CD4-positive, alpha-beta T cell (primary cell): ENCODE data around the gene FAM156A. TPM values are rescaled to one million over a fixed set of nuclear protein-coding genes. Genes with fewer than 3 reads are reported as not detected.
"Not testable (repeated sequence)": the region's sequence is repeated elsewhere in the genome, so short reads cannot be mapped to it uniquely, and the experiment has no call there.

Experiments used
- ATAC-seq: fragments of 200-7000 bp; cut with Tn5 transposase; one replicate; pipeline ENCODE4 v1.10.0; 2022; ENCODE audit warnings: mild to moderate bottlenecking; ENCODE audit not compliant: poor library complexity
- CTCF ChIA-PET: fragments of 350-600 bp; sonication (Branson Sonifier 250); formaldehyde crosslinking; loops from one replicate; lab custom pipeline; 2021; ENCODE audit warnings: antibody characterized with exemption, inconsistent platforms; lab: Charles Lee
- POLR2A ChIA-PET: fragments of 350-600 bp; sonication (Branson Sonifier 250); formaldehyde crosslinking; loops from one replicate; lab custom pipeline; 2021; ENCODE audit warnings: antibody characterized with exemption, inconsistent platforms; lab: Charles Lee
- DNase-seq, 14 experiments: peaks; one replicate each; pipeline ENCODE4 v3.0.0-alpha.2; 2013 to 2020; ENCODE audit warnings: mixed read lengths in 2 of 14
- H3K27ac ChIP-seq, 2 donors: one replicate each; pipeline versions ENCODE4 v1.5.1 to v1.7.0; 2013; ENCODE audit warnings: low read length in 2 of 2, low read depth in 1 of 2, mild to moderate bottlenecking in 1 of 2
- H3K27me3 ChIP-seq, 2 experiments: 1 replicate in 1 of 2; 2 replicates in 1 of 2; pipeline versions ENCODE4 v1.6.1 to v1.7.0; 2013; ENCODE audit warnings: low read length in 2 of 2, control low read depth in 1 of 2, mild to moderate bottlenecking in 1 of 2, moderate library complexity in 1 of 2; ENCODE audit not compliant: insufficient read depth in 2 of 2, control insufficient read depth in 1 of 2
- H3K36me3 ChIP-seq: one replicate; pipeline ENCODE4 v1.6.1; 2013; ENCODE audit warnings: low read length, control low read depth; ENCODE audit not compliant: insufficient read depth
- H3K4me1 ChIP-seq: one replicate; pipeline ENCODE4 v1.6.1; 2013; ENCODE audit warnings: low read length, control low read depth; ENCODE audit not compliant: insufficient read depth
- H3K4me3 ChIP-seq: one replicate; pipeline ENCODE4 v1.5.1; 2013; ENCODE audit warnings: mild to moderate bottlenecking, low read length, moderate library complexity
- H3K9me3 ChIP-seq, 2 experiments: 1 replicate in 1 of 2; 2 replicates in 1 of 2; pipeline versions ENCODE4 v1.6.1 to v1.7.0; 2013; ENCODE audit warnings: low read length in 2 of 2, mild to moderate bottlenecking in 2 of 2, control low read depth in 1 of 2, moderate library complexity in 1 of 2; ENCODE audit not compliant: control insufficient read depth in 1 of 2, insufficient read depth in 1 of 2
- H3K27ac Mint-ChIP-seq: one replicate; pipeline ENCODE4 v1.8.0; 2020; ENCODE audit warnings: mixed read lengths
- H3K27me3 Mint-ChIP-seq: one replicate; pipeline ENCODE4 v1.8.0; 2021; ENCODE audit warnings: mixed read lengths
- H3K36me3 Mint-ChIP-seq: one replicate; pipeline ENCODE4 v1.8.0; 2021; ENCODE audit warnings: low read depth, mixed read lengths
- H3K4me1 Mint-ChIP-seq: one replicate; pipeline ENCODE4 v1.8.0; 2021; ENCODE audit warnings: low read depth, mixed read lengths
- H3K4me3 Mint-ChIP-seq: one replicate; pipeline ENCODE4 v1.8.0; 2020; ENCODE audit warnings: mild to moderate bottlenecking, mixed read lengths
- H3K9me3 Mint-ChIP-seq: one replicate; pipeline ENCODE4 v1.8.0; 2020; ENCODE audit warnings: mixed read lengths
- intact Hi-C, 2 experiments: fragments of 100-400 bp; cut with DNase I in 1 of 2; cut with micrococcal nuclease in 1 of 2; formaldehyde crosslinking; loops; one replicate each; pipeline versions ENCODE4 v1.15.1 to v1.9.0; 2023 to 2025; cut with DNase I, micrococcal nuclease
- total RNA-seq, 174 experiments: library from RNA in 2 of 174; stranded (reverse) in 2 of 174; gene quantifications; one replicate each; pipeline ENCODE4 v1.2.3 and lab custom pipeline; 2021 to 2026
- TF ChIP-seq, protein P1 (sequence below): fragments of 200-600 bp; IDR thresholded peaks from one replicate; pipeline ENCODE4 v1.8.0; 2022; ENCODE audit warnings: antibody characterized with exemption, mild to moderate bottlenecking

FAM156A gene
- total RNA-seq, 2 experiments from 2014 or later: 16.0 TPM

DNA sequence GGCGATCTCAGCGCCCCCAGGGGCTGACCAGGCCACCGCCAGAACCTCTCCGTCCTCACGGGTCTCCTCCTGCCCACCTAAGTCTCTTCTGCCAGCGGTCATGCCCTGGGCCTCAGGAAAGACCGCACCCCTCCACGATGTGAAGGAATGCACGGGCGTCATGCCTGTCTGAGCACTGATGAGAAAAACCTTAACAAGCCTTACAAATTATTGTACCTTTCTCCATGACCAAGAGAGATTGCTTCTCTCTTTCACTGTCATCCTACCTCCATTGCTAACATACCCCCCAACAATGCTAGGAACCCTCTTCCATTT is 22.9 kb downstream of the FAM156A start:
- Histone ChIP-seq H3K27ac (peak overlapping the region; percentile 86 to 96), H3K4me1 (peaks cover 12% of the 10 kb centered on the region), H3K4me3 (peak overlapping the region; percentile 69)
- peak overlapping the region; percentile 99 for H3K27ac Mint-ChIP-seq
- H3K9me3 ChIP-seq, H3K4me1 Mint-ChIP-seq, DNase-seq, H3K9me3 Mint-ChIP-seq, H3K27me3 ChIP-seq, H3K36me3 ChIP-seq, H3K27me3 Mint-ChIP-seq, intact Hi-C loops: not testable (repeated sequence)
- ChIA-PET CTCF (interaction anchor here (0.7 to 1.0 kb wide), 4 partner anchors 10 to 55 kb away, joined by 3 to 6 read pairs (median 4); no protein-coding TSS in a partner anchor), POLR2A (interaction anchor here (0.7 to 1.1 kb wide), 5 partner anchors 12 to 1704 kb away, joined by 3 to 9 read pairs (median 3); partner anchors contain the start of gene KDM5C)
- H3K36me3 Mint-ChIP-seq: peaks cover 15% of the 10 kb centered on the region
- H3K4me3 Mint-ChIP-seq: peak overlapping the region; percentile 94
- peak; percentile 11 for ATAC-seq

DNA sequence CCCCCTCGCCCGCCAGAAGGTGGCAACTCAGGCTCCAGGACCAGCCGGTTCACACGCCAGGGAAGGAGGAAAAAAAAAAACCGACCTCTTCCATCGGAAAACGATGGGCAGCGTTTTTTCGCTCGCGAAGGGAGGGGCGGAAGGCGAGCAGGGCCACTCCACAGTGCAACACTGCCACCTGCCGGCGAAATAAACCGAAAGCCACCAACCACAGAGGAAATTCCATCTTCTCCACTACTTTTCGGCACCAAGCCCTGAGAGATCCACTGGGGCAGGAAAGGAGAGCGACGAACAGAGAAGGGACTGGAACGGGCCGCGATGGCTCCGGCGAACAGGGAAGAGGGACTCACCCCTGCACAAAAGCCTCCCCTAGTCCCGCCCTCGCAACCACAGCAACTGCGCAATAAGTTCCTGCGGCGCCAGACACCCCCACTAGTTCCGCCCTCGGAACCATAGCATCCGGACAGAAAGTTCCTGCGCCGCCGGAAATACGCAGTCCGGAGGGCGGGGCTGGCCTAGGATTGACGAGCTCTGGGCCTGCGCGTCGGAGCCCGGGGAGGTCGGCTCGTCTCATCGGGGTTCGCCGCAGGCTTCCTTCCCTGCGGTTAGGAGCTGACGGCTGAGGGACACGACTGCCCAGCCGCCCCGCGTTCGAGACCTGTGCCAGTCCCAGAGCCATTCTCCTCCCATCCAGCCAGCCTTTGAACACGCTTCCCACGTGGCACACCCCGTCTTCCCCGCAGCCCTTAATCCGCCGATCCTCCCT is 23.4 kb downstream of the FAM156A start:
- Mint-ChIP-seq H3K27ac (peak overlapping the region; percentile 99), H3K9me3 (no peaks in the 10 kb centered on the region), H3K4me1 (peaks cover 9% of the 10 kb centered on the region), H3K27me3 (peaks cover 7% of the 10 kb centered on the region), H3K36me3 (peaks cover 15% of the 10 kb centered on the region), H3K4me3 (peak overlapping the region; percentile 94)
- TF ChIP-seq, protein P1, sequence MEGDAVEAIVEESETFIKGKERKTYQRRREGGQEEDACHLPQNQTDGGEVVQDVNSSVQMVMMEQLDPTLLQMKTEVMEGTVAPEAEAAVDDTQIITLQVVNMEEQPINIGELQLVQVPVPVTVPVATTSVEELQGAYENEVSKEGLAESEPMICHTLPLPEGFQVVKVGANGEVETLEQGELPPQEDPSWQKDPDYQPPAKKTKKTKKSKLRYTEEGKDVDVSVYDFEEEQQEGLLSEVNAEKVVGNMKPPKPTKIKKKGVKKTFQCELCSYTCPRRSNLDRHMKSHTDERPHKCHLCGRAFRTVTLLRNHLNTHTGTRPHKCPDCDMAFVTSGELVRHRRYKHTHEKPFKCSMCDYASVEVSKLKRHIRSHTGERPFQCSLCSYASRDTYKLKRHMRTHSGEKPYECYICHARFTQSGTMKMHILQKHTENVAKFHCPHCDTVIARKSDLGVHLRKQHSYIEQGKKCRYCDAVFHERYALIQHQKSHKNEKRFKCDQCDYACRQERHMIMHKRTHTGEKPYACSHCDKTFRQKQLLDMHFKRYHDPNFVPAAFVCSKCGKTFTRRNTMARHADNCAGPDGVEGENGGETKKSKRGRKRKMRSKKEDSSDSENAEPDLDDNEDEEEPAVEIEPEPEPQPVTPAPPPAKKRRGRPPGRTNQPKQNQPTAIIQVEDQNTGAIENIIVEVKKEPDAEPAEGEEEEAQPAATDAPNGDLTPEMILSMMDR: peak; percentile 72
- peak overlapping the region; percentile 86 to 96 for H3K27ac ChIP-seq
- no peaks in the 10 kb centered on the region for H3K27me3 ChIP-seq
- DNase-seq (peak; percentile 80 to 99 (median 92)), ATAC-seq (peak; percentile 96)
- H3K36me3 ChIP-seq: no peaks in the 10 kb centered on the region
- intact Hi-C loops: no loop called here
- ChIA-PET CTCF (interaction anchor here (0.7 to 1.0 kb wide), 4 partner anchors 9 to 55 kb away, joined by 3 to 6 read pairs (median 4); no protein-coding TSS in a partner anchor), POLR2A (interaction anchor here (0.7 to 1.1 kb wide), 5 partner anchors 11 to 1704 kb away, joined by 3 to 9 read pairs (median 3); partner anchors contain the start of gene KDM5C)
- H3K4me1 ChIP-seq: peaks cover 12% of the 10 kb centered on the region
- peak overlapping the region; percentile 69 for H3K4me3 ChIP-seq
- no peaks in the 10 kb centered on the region for H3K9me3 ChIP-seq

DNA sequence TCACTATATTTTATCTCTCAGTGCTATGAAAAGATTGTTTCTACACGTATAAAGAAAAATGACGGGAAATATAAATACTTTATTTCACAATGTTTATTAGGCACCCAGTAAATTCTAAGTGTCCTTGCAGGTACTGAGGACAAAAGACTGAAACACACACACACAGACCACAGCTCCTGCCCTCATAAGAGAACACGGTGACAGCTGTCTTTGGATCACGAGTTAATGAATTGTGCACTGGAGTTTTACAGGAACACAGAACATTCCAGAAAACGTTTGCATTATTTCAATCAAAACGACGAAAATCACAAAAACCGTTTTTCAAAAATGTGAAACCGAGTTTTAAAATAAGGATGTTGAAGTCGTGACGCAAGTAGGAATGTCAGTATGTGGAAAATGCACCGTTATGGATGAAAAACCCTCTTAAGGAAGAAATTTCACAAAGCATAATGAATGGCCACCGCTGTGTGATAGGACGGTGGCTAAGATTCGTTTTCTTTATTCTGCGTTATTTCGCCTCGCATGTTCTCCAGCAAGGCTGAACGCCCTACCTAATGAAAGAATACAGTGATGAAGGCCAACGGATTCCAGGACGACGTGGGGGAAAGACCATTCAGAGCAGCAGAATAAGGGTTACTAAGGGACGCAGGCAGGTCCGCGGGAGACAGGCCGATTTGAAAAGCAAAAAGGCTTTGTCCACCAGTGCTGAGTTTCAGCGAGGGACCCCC is 24.2 kb downstream of the FAM156A start:
- DNase-seq: peak in 1 of 14 experiments; percentile 4
- no peak for ATAC-seq
- peak overlapping the region; percentile 69 for H3K4me3 ChIP-seq
- H3K4me1 ChIP-seq: peaks cover 12% of the 10 kb centered on the region
- intact Hi-C loops: no loop called here
- no peaks in the 10 kb centered on the region for H3K36me3 ChIP-seq
- ChIA-PET CTCF (no interaction called here), POLR2A (no interaction called here)
- Mint-ChIP-seq H3K9me3 (no peaks in the 10 kb centered on the region), H3K27me3 (peaks cover 7% of the 10 kb centered on the region), H3K36me3 (peaks cover 15% of the 10 kb centered on the region), H3K4me3 (peak overlapping the region; percentile 94), H3K4me1 (peaks cover 9% of the 10 kb centered on the region), H3K27ac (peak overlapping the region; percentile 99)
- peak overlapping the region; percentile 86 to 96 for H3K27ac ChIP-seq
- no peaks in the 10 kb centered on the region for H3K27me3 ChIP-seq
- H3K9me3 ChIP-seq: no peaks in the 10 kb centered on the region
- TF ChIP-seq, protein P1: no peak
